Upper lobe of right lung (tissue), 1 donor: ENCODE measurements around the gene PCDHGB7. TPM values are rescaled to one million over a fixed set of nuclear protein-coding genes. Genes with fewer than 3 reads are reported as not detected.
"Not testable (repeated sequence)": the region's sequence is repeated elsewhere in the genome, so short reads cannot be mapped to it uniquely, and the experiment has no call there.

ENCODE experiments used
- ATAC-seq: fragments of 200-7000 bp; cut with Tn5 transposase; one replicate; pipeline ENCODE4 v1.9.1; 2020; ENCODE audit warnings: mild to moderate bottlenecking, moderate library complexity
- DNase-seq: peaks from one replicate; pipeline ENCODE4 v3.0.0-alpha.2; 2020
- H3K27ac ChIP-seq: fragments of 200-600 bp; one replicate; pipeline ENCODE4 v1.8.0; 2022
- H3K27me3 ChIP-seq: fragments of 200-600 bp; one replicate; pipeline ENCODE4 v1.8.0; 2022; ENCODE audit warnings: mild to moderate bottlenecking
- H3K36me3 ChIP-seq: fragments of 200-600 bp; one replicate; pipeline ENCODE4 v1.8.0; 2022
- H3K4me1 ChIP-seq: fragments of 200-600 bp; one replicate; pipeline ENCODE4 v1.8.0; 2022
- H3K4me3 ChIP-seq: fragments of 200-600 bp; one replicate; pipeline ENCODE4 v1.8.0; 2022; ENCODE audit warnings: mild to moderate bottlenecking
- H3K9me3 ChIP-seq: fragments of 200-600 bp; one replicate; pipeline ENCODE4 v1.8.0; 2022
- CTCF ChIP-seq: fragments of 200-600 bp; IDR thresholded peaks from one replicate; pipeline ENCODE4 v1.8.0; 2022; ENCODE audit warnings: antibody characterized with exemption
- intact Hi-C: fragments of 100-400 bp; cut with DNase I; formaldehyde crosslinking; loops from one replicate; pipeline ENCODE4 v1.11.0; 2022
- total RNA-seq: library from RNA; stranded (reverse); fragmentation: NEBNext Ultra II Directional; extraction: Animal tissue kit (Norgen Biotek cat#: 25700); gene quantifications from one replicate; pipeline ENCODE4 v1.2.1, GENCODE V29; 2021
- donor health status: DM: no; HTN: yes; CAD: no; lungs with severe emphysema.

Gene PCDHGB7
- total RNA-seq, 1 donor from 2014 or later = 15.4 TPM

- H3K4me1 ChIP-seq, H3K27ac ChIP-seq, H3K36me3 ChIP-seq, intact Hi-C loops: not testable (repeated sequence)
- DNase-seq (peak; percentile 80), ATAC-seq (peak; percentile 95)
- Histone ChIP-seq H3K9me3 (peaks cover 40% of the 10 kb centered on the region), H3K4me3 (peak within 1 kb of the TSS; percentile 42), H3K27me3 (peaks cover 11% of the 10 kb centered on the region)
- peak; percentile 60 for TF ChIP-seq CTCF
Measured at GRCh38 chr5:141407790-141408505, 9.5 kb upstream of the PCDHGB7 start, which contains the start of gene PCDHGB6. TSS of gene PCDHGB6 (plus strand) at chr5:141408021. CDS start at chr5:141408203, 182 bp downstream.

GRCh38 chr5:141409598-141410306 lies 7.7 kb upstream of the PCDHGB7 start:
- H3K27me3 ChIP-seq = peaks cover 11% of the 10 kb centered on the region
- intact Hi-C loops = no loop called here
- TF ChIP-seq CTCF = no peak
- H3K4me1 ChIP-seq = no peaks in the 10 kb centered on the region
- no peaks in the 10 kb centered on the region for H3K36me3 ChIP-seq
- H3K4me3 ChIP-seq = no peak overlapping the region
- ATAC-seq (no peak), DNase-seq (no peak)
- no peak overlapping the region for H3K27ac ChIP-seq
- H3K9me3 ChIP-seq = peaks cover 50% of the 10 kb centered on the region

GRCh38 chr5:141411575-141411974 lies 5.9 kb upstream of the PCDHGB7 start:
- TF ChIP-seq CTCF = no peak
- ATAC-seq = no peak
- Histone ChIP-seq H3K27ac (no peak overlapping the region), H3K4me1 (no peaks in the 10 kb centered on the region), H3K4me3 (no peak overlapping the region), H3K36me3 (no peaks in the 10 kb centered on the region), H3K9me3 (peaks cover 49% of the 10 kb centered on the region), H3K27me3 (peaks cover 11% of the 10 kb centered on the region)
- intact Hi-C loops = no loop called here
- DNase-seq = no peak

DNA sequence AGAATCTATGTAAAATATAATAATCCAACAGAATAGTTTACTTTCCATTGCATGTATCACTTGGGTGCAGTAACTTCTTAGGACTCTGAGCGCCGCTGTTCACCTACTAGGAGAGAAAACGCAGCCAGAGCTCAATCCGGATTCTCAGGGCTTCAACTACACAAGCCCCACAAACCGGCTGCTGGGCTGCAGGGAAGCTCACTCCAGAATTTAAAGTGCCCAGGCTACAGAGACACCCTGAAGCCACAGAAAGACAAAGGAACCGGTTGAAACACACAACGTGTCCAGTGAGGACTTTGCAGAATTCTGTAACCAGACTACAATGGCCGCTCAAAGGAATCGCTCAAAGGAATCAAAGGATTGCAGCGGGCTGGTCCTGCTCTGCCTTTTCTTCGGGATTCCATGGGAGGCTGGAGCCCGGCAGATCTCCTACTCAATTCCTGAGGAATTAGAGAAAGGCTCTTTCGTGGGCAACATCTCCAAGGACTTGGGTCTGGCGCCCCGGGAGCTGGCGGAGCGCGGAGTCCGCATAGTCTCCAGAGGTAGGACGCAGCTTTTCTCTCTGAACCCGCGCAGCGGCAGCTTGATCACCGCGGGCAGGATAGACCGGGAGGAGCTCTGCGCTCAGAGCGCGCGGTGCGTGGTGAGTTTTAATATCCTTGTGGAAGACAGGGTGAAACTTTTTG lies 4.5 kb upstream of the PCDHGB7 start, which contains the start of gene PCDHGA10:
PCDHGA10 (plus strand) TSS at position 134 of the 686 bp plus-strand sequence; CDS start at position 323, 189 bp downstream.
- intact Hi-C loops = no loop called here
- H3K36me3 ChIP-seq = no peaks in the 10 kb centered on the region
- H3K4me1 ChIP-seq = no peaks in the 10 kb centered on the region
- peak within 1 kb of the TSS; percentile 39 for H3K4me3 ChIP-seq
- ATAC-seq (peak; percentile 79), DNase-seq (no peak)
- TF ChIP-seq CTCF = peak; percentile 56
- H3K27ac ChIP-seq = no peak within 1 kb of the TSS
- H3K9me3 ChIP-seq = peaks cover 55% of the 10 kb centered on the region
- peaks cover 11% of the 10 kb centered on the region for H3K27me3 ChIP-seq

GRCh38 chr5:141413540-141414069 lies 3.9 kb upstream of the PCDHGB7 start:
- H3K4me1 ChIP-seq = no peaks in the 10 kb centered on the region
- H3K9me3 ChIP-seq = peaks cover 53% of the 10 kb centered on the region
- H3K4me3 ChIP-seq = peak overlapping the region; percentile 39
- H3K27me3 ChIP-seq = peaks cover 11% of the 10 kb centered on the region
- TF ChIP-seq CTCF = no peak
- no peak for ATAC-seq
- intact Hi-C loops = no loop called here
- no peak overlapping the region for H3K27ac ChIP-seq
- no peak for DNase-seq
- H3K36me3 ChIP-seq = no peaks in the 10 kb centered on the region

DNA sequence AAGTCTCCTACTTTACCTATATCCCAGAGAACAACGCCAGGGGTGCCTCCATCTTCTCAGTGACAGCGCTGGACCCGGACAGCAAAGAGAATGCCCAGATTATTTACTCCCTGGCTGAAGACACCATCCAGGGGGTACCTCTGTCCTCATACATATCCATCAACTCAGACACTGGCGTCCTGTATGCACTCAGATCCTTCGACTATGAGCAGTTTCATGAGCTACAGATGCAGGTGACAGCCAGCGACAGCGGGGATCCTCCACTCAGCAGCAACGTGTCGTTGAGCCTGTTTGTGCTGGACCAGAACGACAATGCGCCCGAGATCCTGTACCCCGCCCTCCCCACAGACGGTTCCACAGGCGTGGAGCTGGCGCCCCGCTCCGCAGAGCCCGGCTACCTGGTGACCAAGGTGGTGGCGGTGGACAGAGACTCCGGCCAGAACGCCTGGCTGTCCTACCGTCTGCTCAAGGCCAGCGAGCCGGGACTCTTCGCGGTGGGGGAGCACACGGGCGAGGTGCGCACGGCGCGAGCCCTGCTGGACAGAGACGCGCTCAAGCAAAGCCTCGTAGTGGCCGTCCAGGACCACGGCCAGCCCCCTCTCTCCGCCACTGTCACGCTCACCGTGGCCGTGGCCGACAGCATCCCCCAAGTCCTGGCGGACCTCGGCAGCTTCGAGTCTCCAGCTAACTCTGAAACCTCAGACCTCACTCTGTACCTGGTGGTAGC lies 2.8 kb upstream of the PCDHGB7 start:
- peaks cover 53% of the 10 kb centered on the region for H3K9me3 ChIP-seq
- DNase-seq, intact Hi-C loops, H3K4me1 ChIP-seq, H3K36me3 ChIP-seq, H3K27ac ChIP-seq, H3K4me3 ChIP-seq, ATAC-seq: not testable (repeated sequence)
- H3K27me3 ChIP-seq = peaks cover 16% of the 10 kb centered on the region

DNA sequence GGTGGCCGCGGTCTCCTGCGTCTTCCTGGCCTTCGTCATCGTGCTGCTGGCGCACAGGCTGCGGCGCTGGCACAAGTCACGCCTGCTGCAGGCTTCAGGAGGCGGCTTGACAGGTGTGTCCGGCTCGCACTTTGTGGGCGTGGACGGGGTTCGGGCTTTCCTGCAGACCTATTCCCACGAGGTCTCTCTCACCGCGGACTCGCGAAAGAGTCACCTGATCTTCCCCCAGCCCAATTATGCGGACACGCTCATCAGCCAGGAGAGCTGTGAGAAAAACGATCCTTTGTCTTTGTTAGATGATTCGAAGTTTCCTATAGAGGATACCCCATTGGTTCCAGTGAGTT lies 2.2 kb upstream of the PCDHGB7 start:
- H3K27ac ChIP-seq, H3K4me3 ChIP-seq, intact Hi-C loops, H3K36me3 ChIP-seq, H3K4me1 ChIP-seq, ATAC-seq, DNase-seq: not testable (repeated sequence)
- Histone ChIP-seq H3K9me3 (peaks cover 55% of the 10 kb centered on the region), H3K27me3 (peaks cover 12% of the 10 kb centered on the region)
